ENCODE results near the gene KL. TPM values are rescaled to one million over a fixed set of nuclear protein-coding genes. Genes with fewer than 3 reads are reported as not detected.

KL gene
- total and polyA plus RNA-seq, 7 donors: 0.52 to 1.7 (median 0.95) TPM

DNA sequence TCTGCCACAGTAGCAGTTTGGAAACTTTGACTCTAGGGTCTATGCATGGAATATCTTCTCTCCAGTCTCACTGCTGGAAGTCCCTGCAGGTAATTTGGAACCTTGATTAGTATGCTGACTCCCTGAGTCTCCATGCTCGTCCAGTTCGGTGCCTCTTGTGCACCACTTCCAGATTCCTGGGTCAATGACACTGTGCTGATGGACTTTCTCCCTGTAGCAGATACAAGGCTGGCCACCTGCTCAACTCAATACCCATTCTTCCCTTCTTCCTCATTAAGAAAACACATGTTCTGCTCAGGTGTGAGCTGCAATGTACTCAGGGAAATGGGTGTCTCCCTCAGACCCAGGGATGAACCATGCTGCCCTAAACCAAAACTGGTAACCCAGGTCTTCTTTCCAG, 99.1 kb downstream of the KL start:
- no peaks in the 10 kb centered on the region for H3K4me1 ChIP-seq
- intact Hi-C loops (cut with DNase I): no loop called here
- no peak overlapping the region for H3K27ac ChIP-seq
- H3K27me3 ChIP-seq (ENCODE audit: insufficient read depth in 3 of 3, low read length in 2 of 3): no peaks in the 10 kb centered on the region
- ATAC-seq (no peak), DNase-seq (no peak)
- no peak for TF ChIP-seq CTCF (IDR thresholded peaks at IDR 0.05)
- H3K9me3 ChIP-seq: no peaks in the 10 kb centered on the region
- H3K4me3 ChIP-seq: no peak overlapping the region
- peaks cover 0 to 87% of the 10 kb centered on the region in 2 donors for H3K36me3 ChIP-seq (ENCODE audit: insufficient read depth in 1 of 2, low read depth in 1 of 2)
- WGBS, 3 donors: 84 to 94% (median 92%) methylated on average over 2 of the region's 2 CpGs
